Posterior cingulate gyrus (tissue), 11 donors: ENCODE results near the gene CAPG.
"Not testable (repeated sequence)": the region's sequence is repeated elsewhere in the genome, so short reads cannot be mapped to it uniquely, and the experiment has no call there.

ENCODE experiments used
- DNase-seq, 10 donors: peaks; one replicate each; pipeline versions ENCODE4 v3.0.0 to v3.0.0-alpha.2; 2020 to 2021; ENCODE audit warnings: mixed read lengths in 3 of 10
- intact Hi-C: fragments of 100-400 bp; cut with DNase I; formaldehyde crosslinking; loops from one replicate; pipeline ENCODE4 v1.15.1; 2023

CAPG gene

DNA sequence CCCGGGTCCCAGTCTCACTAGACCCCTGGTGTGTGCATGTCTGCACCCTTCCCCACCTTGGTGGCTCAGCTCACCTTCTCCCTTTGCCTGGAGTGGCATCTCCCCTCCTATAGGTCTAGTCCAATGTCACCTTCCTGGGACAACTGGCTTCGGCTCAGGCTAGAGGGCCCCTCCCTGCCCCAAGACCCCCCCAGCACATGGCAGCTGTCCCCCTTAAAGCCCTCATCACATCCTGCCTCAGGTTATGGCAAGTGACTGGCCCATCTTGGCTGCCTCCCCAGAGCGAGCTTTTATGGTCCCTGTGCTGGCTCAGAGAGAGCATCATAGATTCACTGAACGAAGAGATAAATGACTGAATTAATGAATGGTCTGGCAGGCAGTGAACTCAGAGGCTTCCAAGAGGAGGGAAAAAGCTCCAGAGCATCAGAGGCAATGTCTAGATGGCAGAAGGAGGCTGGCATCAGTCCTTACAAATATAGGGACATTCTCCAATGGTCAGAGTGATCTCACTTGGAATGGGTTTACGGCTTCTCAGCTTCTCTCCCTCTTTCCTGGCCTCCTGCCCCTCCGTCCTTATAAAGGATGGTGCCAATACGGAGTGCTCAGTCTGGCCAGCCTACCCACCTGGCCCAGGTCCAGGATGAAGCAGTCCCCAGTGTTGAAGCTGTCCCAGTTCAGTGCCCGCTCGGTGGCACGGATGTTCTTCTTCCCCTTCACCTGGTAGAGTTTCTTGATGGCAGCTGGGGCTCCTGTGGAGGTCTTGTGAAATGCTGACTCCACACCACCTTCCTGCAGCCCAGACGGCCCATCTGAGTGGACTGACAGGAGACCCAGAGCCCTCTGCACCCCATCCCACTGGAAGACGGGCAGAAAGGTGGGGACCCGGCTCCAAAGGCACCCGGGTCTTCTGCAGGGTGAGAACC is 9.4 kb downstream of the CAPG start:
- DNase-seq: peak in 3 of 10 donors; percentile 39 to 59 (median 40)
- intact Hi-C loops: no loop called here

DNA sequence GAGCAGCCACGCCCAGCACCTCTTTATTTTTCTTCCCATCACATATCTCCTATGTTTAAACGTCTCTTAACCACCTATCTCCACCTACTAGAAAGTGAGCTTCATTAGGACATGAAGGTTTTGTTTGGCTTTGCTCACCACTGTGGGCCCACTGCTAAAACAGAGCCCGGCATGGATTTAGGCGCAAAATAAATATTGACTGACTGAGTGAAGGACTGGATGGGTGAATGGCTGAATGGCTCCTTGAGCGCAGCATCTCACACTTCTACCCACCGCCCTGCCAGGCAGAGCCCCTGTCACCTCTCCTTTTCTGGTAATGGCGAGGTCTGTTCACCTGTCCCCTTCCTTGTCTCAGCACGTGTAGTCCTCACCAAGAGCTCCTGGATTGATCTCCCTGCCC is 10.1 kb downstream of the CAPG start:
- peak in 2 of 10 donors; percentile 7 to 39 for DNase-seq
- intact Hi-C loops: no loop called here

DNA sequence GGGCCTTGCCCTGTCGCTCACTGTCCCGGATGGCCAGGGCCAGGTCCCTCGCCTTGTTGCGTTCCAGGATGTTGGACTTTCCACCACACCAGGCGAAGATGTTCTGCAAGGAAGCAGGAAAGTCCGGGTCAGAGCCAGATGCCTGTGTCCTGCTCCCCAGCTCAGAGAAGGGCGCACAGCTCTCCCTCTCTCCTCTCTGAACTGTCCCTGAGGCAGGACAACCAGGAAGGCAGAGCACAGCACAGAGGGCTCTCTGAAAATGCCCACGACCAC is 11.0 kb downstream of the CAPG start:
- peak in 1 of 10 donors; percentile 57 for DNase-seq
- intact Hi-C loops: no loop called here

DNA sequence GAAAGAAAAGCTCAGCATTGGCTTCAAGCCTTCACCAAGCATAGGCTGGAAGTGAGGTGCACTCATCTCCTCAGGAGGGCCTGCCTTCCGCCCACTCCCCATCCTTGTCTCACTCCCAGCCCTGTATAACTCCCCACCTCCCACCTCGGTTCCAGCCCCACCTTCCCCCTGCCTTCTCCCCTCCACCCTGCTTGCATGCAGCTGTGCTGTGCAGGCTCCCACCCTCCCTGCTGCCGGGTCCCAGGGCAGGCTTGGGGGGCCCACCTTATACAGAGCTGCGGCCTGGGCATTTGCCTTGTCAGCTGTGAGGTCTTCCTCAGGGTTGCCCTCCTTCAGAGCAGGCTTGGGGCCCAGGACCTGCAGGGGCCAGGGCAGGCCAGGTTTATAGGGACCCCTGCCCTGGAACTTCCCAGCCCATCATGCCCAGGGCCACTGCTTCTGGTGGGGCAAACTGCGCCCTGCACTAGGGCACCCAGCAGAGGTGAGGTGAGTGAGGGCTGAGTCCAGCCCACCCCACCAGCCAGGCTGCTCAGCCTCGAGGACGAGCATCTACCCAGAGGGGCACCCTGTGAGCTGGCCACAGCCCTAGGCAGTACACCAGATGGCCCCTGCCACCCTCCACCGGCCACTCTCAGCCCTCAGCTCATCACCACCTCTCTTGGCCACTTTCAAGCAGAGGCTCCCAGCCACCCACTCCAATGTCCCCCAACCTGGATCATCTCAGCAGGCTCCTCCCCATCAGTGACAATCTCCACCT is 11.6 kb downstream of the CAPG start:
- intact Hi-C loops: no loop called here
- DNase-seq: peak in 3 of 10 donors; percentile 43 to 76 (median 65)

- DNase-seq: peak in 3 of 10 donors; percentile 25 to 61 (median 31)
- intact Hi-C loops: no loop called here
These were observed 12.2 kb downstream of the CAPG start for GRCh38 chr2:85397925-85398331.

GRCh38 chr2:85396531-85397470 is 13.4 kb downstream of the CAPG start:
- intact Hi-C loops: no loop called here
- DNase-seq: peak in 3 of 10 donors; percentile 43 to 64 (median 51)

- DNase-seq: peak in 3 of 10 donors; percentile 17 to 34 (median 32)
- intact Hi-C loops: no loop called here
These were observed 14.2 kb downstream of the CAPG start for GRCh38 chr2:85395912-85396475.

- peak in 3 of 10 donors; percentile 39 to 69 (median 62) for DNase-seq
- intact Hi-C loops: no loop called here
These were observed 15.2 kb downstream of the CAPG start for GRCh38 chr2:85394976-85395375.

DNA sequence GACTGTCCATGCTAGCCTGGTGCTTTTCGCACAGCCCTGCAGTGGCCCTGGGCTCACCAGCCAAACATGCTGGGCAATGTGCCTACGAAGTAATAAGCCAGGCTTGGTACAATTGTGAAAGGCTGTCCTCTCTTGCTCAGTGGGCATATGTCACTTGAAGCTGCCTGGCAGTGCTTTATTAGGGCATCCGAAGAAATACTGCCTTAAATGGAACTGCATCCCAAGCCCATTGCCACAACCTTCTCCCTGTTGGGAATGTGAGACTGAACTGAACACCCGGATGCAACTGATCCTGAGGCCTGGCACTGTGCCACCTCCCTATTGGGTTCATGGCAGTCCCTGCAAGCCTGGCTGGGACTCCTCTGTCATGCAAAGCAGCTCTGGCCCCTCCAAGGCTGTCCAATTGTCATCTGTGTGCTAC is 15.9 kb downstream of the CAPG start:
- DNase-seq: peak in 9 of 10 donors; percentile 41 to 92 (median 52)
- intact Hi-C loops: no loop called here

GRCh38 chr2:85393836-85394235 is 16.3 kb downstream of the CAPG start:
- intact Hi-C loops: no loop called here
- peak in 1 of 10 donors; percentile 78 for DNase-seq

- intact Hi-C loops: no loop called here
- DNase-seq: peak; percentile 28 to 92 (median 60)
These were observed 19.1 kb downstream of the CAPG start for GRCh38 chr2:85390941-85391669.

GRCh38 chr2:85388878-85389538 is 21.2 kb downstream of the CAPG start:
- intact Hi-C loops: no loop called here
- peak in 2 of 10 donors; percentile 14 to 42 for DNase-seq

DNA sequence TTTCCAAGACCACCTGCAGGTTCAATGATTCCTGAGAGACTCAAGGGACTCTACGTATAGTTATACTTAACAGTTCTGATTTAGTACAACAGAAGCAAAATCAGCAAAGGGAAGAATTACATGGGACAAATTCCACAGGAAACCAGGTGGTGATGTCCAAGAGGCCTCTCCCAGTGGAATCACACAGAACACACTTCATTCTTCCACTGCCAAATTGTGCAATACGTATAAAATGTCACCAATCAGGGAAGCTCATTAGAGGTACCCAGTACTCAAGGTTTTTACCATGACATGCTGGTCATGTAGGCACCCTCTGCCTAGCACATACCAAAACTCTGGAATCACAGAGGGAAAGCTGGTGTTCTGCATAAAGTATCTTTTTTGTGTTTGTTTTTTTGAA is 22.4 kb downstream of the CAPG start:
- intact Hi-C loops: no loop called here
- no peak for DNase-seq

DNA sequence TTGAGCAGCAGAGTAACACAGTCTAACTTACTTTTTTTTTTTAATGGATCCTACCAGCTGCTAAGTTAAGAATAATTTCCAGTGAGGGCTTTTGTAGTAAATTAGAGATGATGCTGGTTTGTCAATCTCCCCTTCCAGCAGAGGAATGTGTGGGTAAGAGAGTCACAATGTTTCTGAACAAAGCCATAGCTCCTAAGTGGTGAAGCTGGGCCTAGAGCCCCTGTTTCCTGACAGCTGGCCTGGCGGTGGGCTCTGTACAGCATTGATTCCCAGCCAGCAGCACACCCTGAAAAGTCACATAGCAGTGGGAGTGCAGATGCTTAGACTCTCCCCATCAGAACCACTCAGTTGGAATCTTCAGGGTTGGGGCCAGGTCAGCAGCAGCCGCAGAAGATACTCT is 24.4 kb downstream of the CAPG start:
- DNase-seq: peak in 2 of 10 donors; percentile 1 to 37
- intact Hi-C loops: no loop called here

GRCh38 chr2:85383850-85384249 is 26.3 kb downstream of the CAPG start:
- no peak for DNase-seq
- intact Hi-C loops: no loop called here

DNA sequence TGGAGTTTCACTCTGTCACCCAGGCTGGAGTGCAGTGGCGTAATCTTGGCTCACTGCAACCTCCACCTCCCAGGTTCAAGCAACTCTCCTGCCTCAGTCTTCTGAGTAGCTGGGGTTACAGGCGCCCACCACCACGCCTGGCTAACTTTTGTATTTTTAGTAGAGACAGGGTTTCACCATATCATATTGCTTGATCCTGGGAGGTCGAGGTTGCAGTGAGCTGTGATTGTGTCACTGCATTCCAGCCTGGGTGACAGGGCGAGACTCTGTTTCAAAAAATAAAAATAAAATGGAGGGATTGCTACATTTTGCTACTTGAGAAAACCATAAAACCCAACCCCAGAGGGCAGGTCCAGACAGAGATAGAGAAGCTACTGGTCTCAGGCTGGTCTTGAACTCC is 27.0 kb downstream of the CAPG start:
- DNase-seq: peak in 2 of 10 donors; percentile 9 to 11
- intact Hi-C loops: not testable (repeated sequence)

- no peak for DNase-seq
- intact Hi-C loops: no loop called here
These were observed 30.1 kb downstream of the CAPG start for GRCh38 chr2:85380048-85380447.

DNA sequence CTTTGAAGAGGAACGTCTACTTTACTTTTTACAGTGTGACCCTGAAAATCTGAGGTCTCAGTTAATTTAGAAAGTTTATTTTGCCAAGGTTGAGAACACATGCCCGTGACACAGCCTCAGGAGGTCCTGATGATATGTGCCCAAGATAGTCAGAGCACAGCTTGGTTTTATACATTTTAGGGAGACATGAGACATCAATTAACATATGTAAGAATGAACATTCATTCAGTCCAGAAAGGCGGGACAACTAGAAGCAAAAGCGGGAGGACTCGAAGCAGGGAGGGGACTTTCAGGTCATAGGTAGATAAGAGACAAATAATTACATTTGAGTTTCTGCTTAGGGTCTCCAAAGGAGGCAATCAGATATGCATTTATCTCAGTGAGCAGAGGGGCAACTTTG is 31.9 kb downstream of the CAPG start:
- intact Hi-C loops: no loop called here
- no peak for DNase-seq

- intact Hi-C loops: no loop called here
- peak in 1 of 10 donors; percentile 39 for DNase-seq
These were observed 33.1 kb downstream of the CAPG start for GRCh38 chr2:85377083-85377482.
